HepG2 (cell line): Measurements from ENCODE around the gene NOS1AP. TPM values are rescaled to one million over a fixed set of nuclear protein-coding genes. Genes with fewer than 3 reads are reported as not detected.

ENCODE experiments used
- ATAC-seq: fragments of 200-7000 bp; cut with Tn5 transposase; 3 replicates; pipeline ENCODE4 v1.9.1; 2020; ENCODE audit warnings: mild to moderate bottlenecking, moderate library complexity
- BruUV-seq: library from RNA; stranded (reverse); fragments of 400-500 nt; replicated peaks from 2 replicates; lab custom pipeline; 2021; lab: Mats Ljungman, UMichigan
- CTCF ChIA-PET: fragments of 300-600 bp; formaldehyde crosslinking; extraction: SDS; loops from one replicate; lab custom pipeline; 2021; ENCODE audit warnings: low total read pairs, inconsistent platforms, low intra/inter-chr PET ratio; lab: Yijun Ruan, JAX
- POLR2A ChIA-PET: fragments of 350-600 bp; sonication (Branson Sonifier 250); formaldehyde crosslinking; loops from one replicate; lab custom pipeline; 2020; ENCODE audit warnings: antibody characterized with exemption, inconsistent platforms; lab: Yijun Ruan, JAX
- DNase-seq: peaks from one replicate; pipeline ENCODE4 v3.0.0-alpha.2; 2015; ENCODE audit warnings: low spot score
- FAIRE-seq: peaks from 3 replicates; lab custom pipeline; 2011; peaks lifted over from hg19 to GRCh38; lab: Jason Lieb, UNC
- H2AFZ ChIP-seq: one replicate; pipeline ENCODE4 v1.6.1; 2011; ENCODE audit warnings: low read length, inconsistent platforms
- H3K27ac ChIP-seq: fragments of 300-600 bp; 3 replicates; pipeline ENCODE4 v1.8.0; 2011; ENCODE audit warnings: mixed run types, mild to moderate bottlenecking, mixed read lengths, low read length, inconsistent platforms; ENCODE audit not compliant: insufficient read depth; ENCODE audit errors: extremely low read length
- H3K27me3 ChIP-seq, 2 experiments: fragments of 200-600 bp in 1 of 2; 2 replicates in 1 of 2; 3 replicates in 1 of 2; pipeline versions ENCODE4 v1.6.0 to v1.8.0; 2011; ENCODE audit warnings: low read length in 2 of 2, mild to moderate bottlenecking in 2 of 2, moderate library complexity in 2 of 2, inconsistent platforms in 1 of 2; ENCODE audit not compliant: insufficient read depth in 2 of 2, control insufficient read depth in 1 of 2
- H3K36me3 ChIP-seq, 2 experiments: fragments of 200-600 bp in 1 of 2; replicated peaks in 1 of 2; 2 replicates in 1 of 2; 3 replicates in 1 of 2; pipeline versions ENCODE4 v1.5.1 to v1.8.0; 2011; ENCODE audit warnings: low read length in 2 of 2, inconsistent platforms in 1 of 2; ENCODE audit not compliant: insufficient read depth in 2 of 2, control insufficient read depth in 1 of 2
- H3K4me1 ChIP-seq: 2 replicates; pipeline ENCODE4 v1.5.1; 2012; ENCODE audit warnings: low read length, inconsistent platforms; ENCODE audit not compliant: insufficient read depth
- H3K4me2 ChIP-seq: 2 replicates; pipeline ENCODE4 v1.6.0; 2011; ENCODE audit warnings: low read depth, low read length, inconsistent platforms
- H3K4me3 ChIP-seq, 3 experiments: fragments of 200-600 bp in 1 of 3; sonication (generic), shearing (Covaris generic) in 1 of 3; replicated peaks in 1 of 3; 2 replicates each; pipeline ENCODE4 v1.5.1; 2011 to 2016; ENCODE audit warnings: low read length in 3 of 3, inconsistent platforms in 2 of 3, low read depth in 2 of 3, mild to moderate bottlenecking in 2 of 3, control low read depth in 1 of 3, mixed read lengths in 1 of 3; ENCODE audit not compliant: insufficient read depth in 1 of 3
- H3K79me2 ChIP-seq: one replicate; pipeline ENCODE4 v1.6.1; 2011; ENCODE audit warnings: low read length, inconsistent platforms; ENCODE audit not compliant: insufficient read depth
- H3K9ac ChIP-seq: 2 replicates; pipeline ENCODE4 v1.6.0; 2011; ENCODE audit warnings: mild to moderate bottlenecking, low read depth, low read length, inconsistent platforms; ENCODE audit not compliant: insufficient read depth
- H3K9me3 ChIP-seq: 2 replicates; pipeline ENCODE4 v1.5.1; 2012; ENCODE audit warnings: mild to moderate bottlenecking, low read length
- H4K20me1 ChIP-seq: 2 replicates; pipeline ENCODE4 v1.6.0; 2011; ENCODE audit warnings: inconsistent platforms, mild to moderate bottlenecking, low read length, moderate library complexity; ENCODE audit not compliant: insufficient read depth
- ESRRA ChIP-seq: sonication (generic); formaldehyde crosslinking; IDR thresholded peaks from 2 replicates; pipeline ENCODE4 v1.5.1; 2020; ENCODE audit warnings: mild to moderate bottlenecking, low read depth, missing genetic modification reagents
- REL ChIP-seq: sonication (generic); formaldehyde crosslinking; conservative IDR thresholded peaks from 2 replicates; pipeline ENCODE4 v1.8.0; 2022; ENCODE audit warnings: mild to moderate bottlenecking, missing genetic modification reagents, moderate library complexity
- ZNF629 ChIP-seq: sonication (generic); formaldehyde crosslinking; conservative IDR thresholded peaks from 2 replicates; pipeline ENCODE4 v1.5.0; 2020; ENCODE audit warnings: missing genetic modification reagents
- WGBS: methylation state at CpG from one replicate; pipeline ENCODE4 v1.1.6; 2017; ENCODE audit warnings: low lambda C conversion rate; 5-methylcytosine and 5-hydroxymethylcytosine counted together
- in situ Hi-C: cut with HindIII; loops from 2 replicates; pipeline ENCODE4 v1.10.0; 2017; ENCODE audit warnings: low pct_unique_long_range_greater_than_20kb; ENCODE audit not compliant: extremely low pct_ligation_motif_present
- intact Hi-C: fragments of 100-400 bp; cut with micrococcal nuclease; formaldehyde crosslinking; loops from one replicate; pipeline ENCODE4 v1.10.0; 2022; ENCODE audit not compliant: unreplicated experiment
- polyA plus RNA-seq, 8 experiments: library from polyadenylated mRNA; depleted of rRNA in 3 of 8; stranded (reverse) in 7 of 8; unstranded in 1 of 8; fragments of >200 nt; fragmentation: Illumina TruSeq in 4 of 8; extraction: Trizol in 4 of 8; gene quantifications; 2 replicates each; pipeline versions ENCODE4 v1.2.1 to v1.2.3, GENCODE V29; 2011 to 2016; ENCODE audit warnings: low read depth in 4 of 8, missing spikeins in 1 of 8, mixed read lengths in 1 of 8; ENCODE audit not compliant: insufficient read depth in 1 of 8
- total RNA-seq, 5 experiments: library from RNA; depleted of rRNA; stranded (reverse); fragments of >200 nt; fragmentation: Illumina TruSeq; extraction: Trizol; gene quantifications; 2 replicates each; pipeline ENCODE4 v1.2.3, GENCODE V29; 2016; ENCODE audit warnings: low read depth in 1 of 5
- TF ChIP-seq, protein P1 (sequence below), 2 experiments: sonication (generic) in 1 of 2; formaldehyde crosslinking in 1 of 2; IDR thresholded peaks; 2 replicates each; pipeline versions ENCODE4 v1.6.1 to v1.9.0; 2014 to 2022; ENCODE audit warnings: antibody characterized with exemption in 1 of 2, borderline replicate concordance in 1 of 2, inconsistent platforms in 1 of 2, low read depth in 1 of 2, missing genetic modification reagents in 1 of 2

The NOS1AP gene
- total and polyA plus RNA-seq, 2 of the 13 experiments (the other 11 are each of a cell fraction or from before 2014, with no cell fraction given): 2.0 to 3.3 TPM

DNA sequence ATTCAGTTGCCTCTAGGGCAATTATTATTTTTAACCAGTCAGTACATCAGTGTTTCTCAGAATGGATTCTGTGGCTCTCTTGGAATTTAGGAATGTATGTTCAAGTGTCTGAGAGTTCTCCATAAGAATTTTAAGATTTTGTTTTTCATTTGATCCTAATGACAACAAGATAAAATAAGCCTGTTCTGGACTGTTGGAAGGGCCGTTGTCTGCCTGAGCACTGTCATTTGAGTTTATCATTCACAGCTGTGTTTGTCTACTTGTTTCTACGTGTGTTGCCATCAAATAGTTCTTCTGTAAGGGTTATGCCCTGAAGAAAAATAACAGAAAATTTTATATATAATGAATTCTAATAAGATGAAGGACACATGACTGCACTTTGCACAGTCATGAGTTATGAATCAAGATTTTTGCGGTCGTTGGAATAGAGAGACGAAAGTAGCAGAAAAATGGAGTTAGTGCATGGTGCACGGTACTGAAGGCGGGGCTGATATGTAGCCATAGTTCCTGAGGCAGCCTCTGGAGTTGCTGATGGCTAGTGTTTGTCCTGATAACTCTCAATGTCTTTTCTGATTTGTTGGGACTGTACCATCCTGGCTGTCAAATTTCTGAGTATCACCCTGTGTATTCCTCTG, 92.5 kb downstream of the NOS1AP start (continued):
- TF ChIP-seq, protein P1, sequence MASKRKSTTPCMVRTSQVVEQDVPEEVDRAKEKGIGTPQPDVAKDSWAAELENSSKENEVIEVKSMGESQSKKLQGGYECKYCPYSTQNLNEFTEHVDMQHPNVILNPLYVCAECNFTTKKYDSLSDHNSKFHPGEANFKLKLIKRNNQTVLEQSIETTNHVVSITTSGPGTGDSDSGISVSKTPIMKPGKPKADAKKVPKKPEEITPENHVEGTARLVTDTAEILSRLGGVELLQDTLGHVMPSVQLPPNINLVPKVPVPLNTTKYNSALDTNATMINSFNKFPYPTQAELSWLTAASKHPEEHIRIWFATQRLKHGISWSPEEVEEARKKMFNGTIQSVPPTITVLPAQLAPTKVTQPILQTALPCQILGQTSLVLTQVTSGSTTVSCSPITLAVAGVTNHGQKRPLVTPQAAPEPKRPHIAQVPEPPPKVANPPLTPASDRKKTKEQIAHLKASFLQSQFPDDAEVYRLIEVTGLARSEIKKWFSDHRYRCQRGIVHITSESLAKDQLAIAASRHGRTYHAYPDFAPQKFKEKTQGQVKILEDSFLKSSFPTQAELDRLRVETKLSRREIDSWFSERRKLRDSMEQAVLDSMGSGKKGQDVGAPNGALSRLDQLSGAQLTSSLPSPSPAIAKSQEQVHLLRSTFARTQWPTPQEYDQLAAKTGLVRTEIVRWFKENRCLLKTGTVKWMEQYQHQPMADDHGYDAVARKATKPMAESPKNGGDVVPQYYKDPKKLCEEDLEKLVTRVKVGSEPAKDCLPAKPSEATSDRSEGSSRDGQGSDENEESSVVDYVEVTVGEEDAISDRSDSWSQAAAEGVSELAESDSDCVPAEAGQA (IDR thresholded peaks at IDR 0.05; ENCODE audit: low read depth): no peak
- TF ChIP-seq, protein P1 (CRISPR knock-in tag; IDR thresholded peaks at IDR 0.05; ENCODE audit: borderline replicate concordance): no peak
- TF ChIP-seq ESRRA (CRISPR knock-in tag): no peak
- TF ChIP-seq, all 625 proteins: peak for 0

DNA sequence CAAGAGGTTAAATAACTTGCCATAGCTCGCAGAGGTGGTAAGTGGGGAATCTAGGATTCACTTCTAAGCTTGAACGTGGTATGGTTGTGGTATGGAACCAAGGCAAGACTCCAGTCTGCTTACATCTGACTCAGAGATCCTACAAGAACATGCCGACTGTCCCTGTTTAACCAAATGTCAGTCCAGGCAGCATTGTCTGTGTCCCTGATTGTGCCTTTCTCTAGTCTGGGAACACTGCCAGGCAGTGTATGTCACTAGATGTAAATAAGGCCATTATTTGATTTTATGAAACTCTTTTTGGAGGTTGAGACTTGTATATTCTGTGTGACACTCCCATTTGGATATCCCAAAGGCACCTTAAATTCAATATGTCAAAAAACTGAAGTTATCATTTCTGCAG, 96.0 kb downstream of the NOS1AP start:
- FAIRE-seq (no peak), ATAC-seq (no peak), DNase-seq (no peak)
- no TSS peak for BruUV-seq
- Histone ChIP-seq H3K4me1 (peaks cover 29% of the 10 kb centered on the region; the same call in 1 of the 2 replicates), H3K9me3 (no peaks in the 10 kb centered on the region), H3K4me3 (no peak overlapping the region), H3K79me2 (peaks cover 27% of the 10 kb centered on the region), H4K20me1 (no peaks in the 10 kb centered on the region), H3K4me2 (no peak overlapping the region), H3K27me3 (no peaks in the 10 kb centered on the region), H3K36me3 (no peaks in the 10 kb centered on the region; a peak in 1 of 5 replicates), H3K9ac (no peak overlapping the region), H2AFZ (no peak overlapping the region), H3K27ac (no peak overlapping the region)
- intact Hi-C loops (no loop called here), in situ Hi-C loops (no loop called here)
- TF ChIP-seq REL (CRISPR knock-in tag): no peak
- TF ChIP-seq ZNF629 (CRISPR knock-in tag): peak; percentile 39; the same call in 1 of the 2 replicates
- POLR2A ChIA-PET: no interaction called here
- WGBS: 82% methylated on average over 3 of the region's 3 CpGs
- CTCF ChIA-PET: no interaction called here
